ENCODE results near the gene FGB. TPM values are rescaled to one million over a fixed set of nuclear protein-coding genes. Genes with fewer than 3 reads are reported as not detected.

Gene FGB
- total and polyA plus RNA-seq, 2 donors (not counting 1 experiment from before 2014, with no cell fraction given) = not detected

DNA sequence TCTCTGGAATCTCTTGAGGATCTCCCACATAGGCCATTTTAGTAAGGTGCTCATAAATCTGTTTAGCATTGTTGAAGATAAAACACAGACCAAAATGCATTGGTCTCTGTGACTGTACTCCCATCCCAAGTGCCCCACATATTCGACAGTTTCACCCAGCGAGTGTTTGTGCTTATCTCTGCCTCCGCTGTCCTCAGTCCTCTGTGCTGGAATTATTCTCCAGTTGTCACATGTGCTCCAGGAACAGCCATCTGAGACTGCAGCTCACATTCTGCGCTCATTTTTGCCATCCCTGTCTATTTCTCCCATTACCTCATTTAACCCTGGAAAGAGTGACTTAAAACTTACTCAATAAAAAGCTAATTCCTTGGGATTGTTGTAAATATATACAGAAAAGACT is 43.6 kb upstream of the FGB start:
- Histone ChIP-seq H4K20me1 (ENCODE audit: control insufficient read depth, extremely low read depth, insufficient read depth, low read length) (no peaks in the 10 kb centered on the region), H3K36me3 (ENCODE audit: control insufficient read depth, insufficient read depth, low read length) (no peaks in the 10 kb centered on the region), H3K27me3 (ENCODE audit: control insufficient read depth, insufficient read depth, low read length) (no peaks in the 10 kb centered on the region)

DNA sequence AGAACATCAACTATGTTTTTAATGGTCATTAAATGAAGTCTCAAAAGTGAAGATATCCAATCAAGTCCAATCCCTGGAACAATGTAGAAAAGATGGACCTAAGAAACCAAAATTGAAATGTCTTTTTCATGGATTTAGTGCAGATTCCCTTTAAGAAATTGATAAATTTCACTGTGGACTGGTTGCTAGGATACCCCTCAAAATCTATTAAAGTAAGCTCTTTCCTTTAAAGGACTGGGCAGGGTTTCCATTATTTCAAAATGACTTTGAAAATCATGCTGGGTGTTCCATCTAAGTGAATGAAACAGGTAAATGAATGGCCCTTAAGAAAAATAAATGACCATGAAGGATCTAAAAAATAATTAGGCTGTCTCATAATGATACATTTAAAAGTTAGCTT is 41.2 kb upstream of the FGB start:
- Histone ChIP-seq H3K36me3 (ENCODE audit: control insufficient read depth, insufficient read depth, low read length) (no peaks in the 10 kb centered on the region), H3K27ac (ENCODE audit: insufficient read depth, low read length) (no peak overlapping the region), H3K4me1 (ENCODE audit: control insufficient read depth, extremely low read depth, insufficient read depth, low read length) (no peaks in the 10 kb centered on the region), H3K4me3 (replicated peaks in 1 of 4; ENCODE audit: control extremely low read depth in 1 of 4, insufficient read depth in 1 of 4, low read depth in 3 of 4, low read length in 4 of 4) (no peak overlapping the region), H3K4me2 (ENCODE audit: extremely low read depth, insufficient read depth, low read length) (no peak overlapping the region), H3K79me2 (ENCODE audit: control insufficient read depth, insufficient read depth, low read length) (no peaks in the 10 kb centered on the region), H4K20me1 (ENCODE audit: control insufficient read depth, extremely low read depth, insufficient read depth, low read length) (no peaks in the 10 kb centered on the region), H3K9me3 (ENCODE audit: control insufficient read depth, insufficient read depth, low read depth, low read length) (no peaks in the 10 kb centered on the region), H3K27me3 (ENCODE audit: control insufficient read depth, insufficient read depth, low read length) (no peaks in the 10 kb centered on the region), H3K9ac (ENCODE audit: insufficient read depth, low read length) (no peak overlapping the region), H2AFZ (ENCODE audit: low read length) (no peak overlapping the region)
- TF ChIP-seq, protein P1, sequence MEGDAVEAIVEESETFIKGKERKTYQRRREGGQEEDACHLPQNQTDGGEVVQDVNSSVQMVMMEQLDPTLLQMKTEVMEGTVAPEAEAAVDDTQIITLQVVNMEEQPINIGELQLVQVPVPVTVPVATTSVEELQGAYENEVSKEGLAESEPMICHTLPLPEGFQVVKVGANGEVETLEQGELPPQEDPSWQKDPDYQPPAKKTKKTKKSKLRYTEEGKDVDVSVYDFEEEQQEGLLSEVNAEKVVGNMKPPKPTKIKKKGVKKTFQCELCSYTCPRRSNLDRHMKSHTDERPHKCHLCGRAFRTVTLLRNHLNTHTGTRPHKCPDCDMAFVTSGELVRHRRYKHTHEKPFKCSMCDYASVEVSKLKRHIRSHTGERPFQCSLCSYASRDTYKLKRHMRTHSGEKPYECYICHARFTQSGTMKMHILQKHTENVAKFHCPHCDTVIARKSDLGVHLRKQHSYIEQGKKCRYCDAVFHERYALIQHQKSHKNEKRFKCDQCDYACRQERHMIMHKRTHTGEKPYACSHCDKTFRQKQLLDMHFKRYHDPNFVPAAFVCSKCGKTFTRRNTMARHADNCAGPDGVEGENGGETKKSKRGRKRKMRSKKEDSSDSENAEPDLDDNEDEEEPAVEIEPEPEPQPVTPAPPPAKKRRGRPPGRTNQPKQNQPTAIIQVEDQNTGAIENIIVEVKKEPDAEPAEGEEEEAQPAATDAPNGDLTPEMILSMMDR (conservative IDR thresholded peaks at IDR 0.05 in 1 of 2, IDR thresholded peaks at IDR 0.05 in 1 of 2; ENCODE audit: low read depth in 1 of 2, low read length in 2 of 2) = no peak
- TF ChIP-seq EZH2 (IDR thresholded peaks at IDR 0.05; ENCODE audit: low read length, missing control alignments) = no peak
- DNase-seq (ENCODE audit: low read depth in 2 of 2) = no peak

More for the DNA sequence above, 43.6 kb upstream of the FGB start:
- TF ChIP-seq, protein P1 (conservative IDR thresholded peaks at IDR 0.05 in 1 of 2, IDR thresholded peaks at IDR 0.05 in 1 of 2; ENCODE audit: low read depth in 1 of 2, low read length in 2 of 2) = no peak
- no peak for TF ChIP-seq EZH2 (IDR thresholded peaks at IDR 0.05; ENCODE audit: low read length, missing control alignments)
- H3K4me2 ChIP-seq (ENCODE audit: extremely low read depth, insufficient read depth, low read length) = no peak overlapping the region
- H3K27ac ChIP-seq (ENCODE audit: insufficient read depth, low read length) = no peak overlapping the region
- no peak overlapping the region for H2AFZ ChIP-seq (ENCODE audit: low read length)
- no peak overlapping the region for H3K4me3 ChIP-seq (replicated peaks in 1 of 4; ENCODE audit: control extremely low read depth in 1 of 4, insufficient read depth in 1 of 4, low read depth in 3 of 4, low read length in 4 of 4)
- no peak overlapping the region for H3K9ac ChIP-seq (ENCODE audit: insufficient read depth, low read length)
- H3K79me2 ChIP-seq (ENCODE audit: control insufficient read depth, insufficient read depth, low read length) = no peaks in the 10 kb centered on the region
- H3K9me3 ChIP-seq (ENCODE audit: control insufficient read depth, insufficient read depth, low read depth, low read length) = no peaks in the 10 kb centered on the region
- DNase-seq (ENCODE audit: low read depth in 2 of 2) = no peak
- H3K4me1 ChIP-seq (ENCODE audit: control insufficient read depth, extremely low read depth, insufficient read depth, low read length) = no peaks in the 10 kb centered on the region

DNA sequence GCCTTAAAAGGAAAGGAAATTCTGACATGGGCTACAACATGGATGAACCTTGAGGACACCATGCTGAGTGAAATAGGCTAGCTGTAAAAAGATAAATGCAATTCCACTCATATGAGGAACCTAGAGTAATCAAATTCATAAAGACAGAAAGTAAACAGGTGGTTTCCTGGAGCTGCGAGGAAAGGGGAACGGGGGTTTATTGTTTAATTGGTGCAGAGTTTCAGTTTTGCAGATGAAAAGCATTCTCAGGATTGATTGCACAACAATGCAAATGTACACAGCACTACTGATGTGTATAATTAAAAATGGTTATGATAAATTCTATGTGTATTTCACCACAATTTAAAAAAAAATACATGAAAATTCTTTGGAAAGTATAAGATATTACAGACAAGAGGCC is 36.7 kb upstream of the FGB start:
- DNase-seq (ENCODE audit: low read depth in 2 of 2) = no peak
- no peaks in the 10 kb centered on the region for H3K79me2 ChIP-seq (ENCODE audit: control insufficient read depth, insufficient read depth, low read length)
- H4K20me1 ChIP-seq (ENCODE audit: control insufficient read depth, extremely low read depth, insufficient read depth, low read length) = no peaks in the 10 kb centered on the region
- H2AFZ ChIP-seq (ENCODE audit: low read length) = no peak overlapping the region
- H3K36me3 ChIP-seq (ENCODE audit: control insufficient read depth, insufficient read depth, low read length) = no peaks in the 10 kb centered on the region
- H3K9ac ChIP-seq (ENCODE audit: insufficient read depth, low read length) = no peak overlapping the region
- no peak overlapping the region for H3K4me3 ChIP-seq (replicated peaks in 1 of 4; ENCODE audit: control extremely low read depth in 1 of 4, insufficient read depth in 1 of 4, low read depth in 3 of 4, low read length in 4 of 4)
- TF ChIP-seq, protein P1 (conservative IDR thresholded peaks at IDR 0.05 in 1 of 2, IDR thresholded peaks at IDR 0.05 in 1 of 2; ENCODE audit: low read depth in 1 of 2, low read length in 2 of 2) = no peak
- TF ChIP-seq EZH2 (IDR thresholded peaks at IDR 0.05; ENCODE audit: low read length, missing control alignments) = no peak
- no peak overlapping the region for H3K27ac ChIP-seq (ENCODE audit: insufficient read depth, low read length)
- no peaks in the 10 kb centered on the region for H3K4me1 ChIP-seq (ENCODE audit: control insufficient read depth, extremely low read depth, insufficient read depth, low read length)
- H3K9me3 ChIP-seq (ENCODE audit: control insufficient read depth, insufficient read depth, low read depth, low read length) = no peaks in the 10 kb centered on the region
- no peaks in the 10 kb centered on the region for H3K27me3 ChIP-seq (ENCODE audit: control insufficient read depth, insufficient read depth, low read length)
- no peak overlapping the region for H3K4me2 ChIP-seq (ENCODE audit: extremely low read depth, insufficient read depth, low read length)
